Right atrium auricular region (tissue), 2 donors: ENCODE data around the gene APOL6. TPM values are rescaled to one million over a fixed set of nuclear protein-coding genes. Genes with fewer than 3 reads are reported as not detected.

ENCODE experiments used
- DNase-seq: peaks from one replicate; pipeline ENCODE4 v3.0.0-alpha.2; 2019; ENCODE audit warnings: low spot score
- H3K27ac ChIP-seq, 2 donors: fragments of 200-600 bp; sonication (generic); 1 replicate in 1 of 2; 2 replicates in 1 of 2; pipeline ENCODE4 v1.5.1; 2016 to 2019
- H3K27me3 ChIP-seq, 2 donors: fragments of 200-600 bp; sonication (generic); one replicate each; pipeline versions ENCODE4 v1.5.1 to v1.6.0; 2017 to 2019
- H3K36me3 ChIP-seq: fragments of 200-600 bp; sonication (generic); one replicate; pipeline ENCODE4 v1.5.1; 2016
- H3K4me1 ChIP-seq, 2 donors: fragments of 200-600 bp; sonication (generic); one replicate each; pipeline versions ENCODE4 v1.5.1 to v1.6.0; 2017 to 2019
- H3K4me3 ChIP-seq, 2 donors: fragments of 200-600 bp; sonication (generic); 1 replicate in 1 of 2; 2 replicates in 1 of 2; pipeline ENCODE4 v1.5.1; 2017 to 2019; ENCODE audit warnings: mild to moderate bottlenecking in 1 of 2, moderate library complexity in 1 of 2
- H3K9me3 ChIP-seq, 2 donors: fragments of 200-600 bp; sonication (generic); one replicate each; pipeline ENCODE4 v1.5.1; 2019
- total RNA-seq, 2 donors: library from RNA; depleted of rRNA; stranded (reverse); fragments of >200 nt; gene quantifications; one replicate each; pipeline ENCODE4 v1.1.0, GENCODE V29; 2016
- TF ChIP-seq, protein P1 (sequence below), 2 donors: fragments of 200-600 bp; sonication (generic); IDR thresholded peaks; one replicate each; pipeline ENCODE4 v1.5.1; 2019; ENCODE audit warnings: antibody characterized with exemption in 2 of 2

APOL6 gene
- total RNA-seq, 2 donors from 2014 or later = 7.5 to 8.5 TPM

DNA sequence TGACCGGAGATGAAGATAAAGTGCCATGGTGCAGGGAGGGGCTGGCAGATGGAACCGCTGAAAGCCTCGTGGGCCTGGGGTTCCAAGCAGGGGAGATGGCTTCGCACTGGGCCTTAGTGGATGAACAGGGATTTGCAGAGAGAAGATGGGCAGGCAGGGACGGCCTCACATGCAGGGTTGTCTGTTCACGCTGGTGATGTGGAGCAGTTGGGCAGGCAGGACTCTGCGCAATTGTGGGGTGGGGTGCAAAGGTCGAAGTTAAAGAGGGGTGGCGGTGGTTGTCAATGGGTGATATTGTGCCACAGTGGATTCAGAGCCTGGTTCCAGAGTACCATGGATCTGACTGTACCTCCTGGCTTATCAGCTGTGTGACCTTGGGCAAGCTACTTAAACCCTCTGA is 39.0 kb upstream of the APOL6 start:
- TF ChIP-seq, protein P1, sequence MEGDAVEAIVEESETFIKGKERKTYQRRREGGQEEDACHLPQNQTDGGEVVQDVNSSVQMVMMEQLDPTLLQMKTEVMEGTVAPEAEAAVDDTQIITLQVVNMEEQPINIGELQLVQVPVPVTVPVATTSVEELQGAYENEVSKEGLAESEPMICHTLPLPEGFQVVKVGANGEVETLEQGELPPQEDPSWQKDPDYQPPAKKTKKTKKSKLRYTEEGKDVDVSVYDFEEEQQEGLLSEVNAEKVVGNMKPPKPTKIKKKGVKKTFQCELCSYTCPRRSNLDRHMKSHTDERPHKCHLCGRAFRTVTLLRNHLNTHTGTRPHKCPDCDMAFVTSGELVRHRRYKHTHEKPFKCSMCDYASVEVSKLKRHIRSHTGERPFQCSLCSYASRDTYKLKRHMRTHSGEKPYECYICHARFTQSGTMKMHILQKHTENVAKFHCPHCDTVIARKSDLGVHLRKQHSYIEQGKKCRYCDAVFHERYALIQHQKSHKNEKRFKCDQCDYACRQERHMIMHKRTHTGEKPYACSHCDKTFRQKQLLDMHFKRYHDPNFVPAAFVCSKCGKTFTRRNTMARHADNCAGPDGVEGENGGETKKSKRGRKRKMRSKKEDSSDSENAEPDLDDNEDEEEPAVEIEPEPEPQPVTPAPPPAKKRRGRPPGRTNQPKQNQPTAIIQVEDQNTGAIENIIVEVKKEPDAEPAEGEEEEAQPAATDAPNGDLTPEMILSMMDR (IDR thresholded peaks at IDR 0.05) = no peak
- peaks cover 0 to 58% of the 10 kb centered on the region in 2 donors for H3K4me1 ChIP-seq
- H3K27ac ChIP-seq = peak overlapping the region; percentile 89 to 92
- H3K27me3 ChIP-seq = no peaks in the 10 kb centered on the region
- H3K4me3 ChIP-seq = no peak overlapping the region
- peaks cover 63% of the 10 kb centered on the region for H3K36me3 ChIP-seq
- no peak for DNase-seq
- no peaks in the 10 kb centered on the region for H3K9me3 ChIP-seq

DNA sequence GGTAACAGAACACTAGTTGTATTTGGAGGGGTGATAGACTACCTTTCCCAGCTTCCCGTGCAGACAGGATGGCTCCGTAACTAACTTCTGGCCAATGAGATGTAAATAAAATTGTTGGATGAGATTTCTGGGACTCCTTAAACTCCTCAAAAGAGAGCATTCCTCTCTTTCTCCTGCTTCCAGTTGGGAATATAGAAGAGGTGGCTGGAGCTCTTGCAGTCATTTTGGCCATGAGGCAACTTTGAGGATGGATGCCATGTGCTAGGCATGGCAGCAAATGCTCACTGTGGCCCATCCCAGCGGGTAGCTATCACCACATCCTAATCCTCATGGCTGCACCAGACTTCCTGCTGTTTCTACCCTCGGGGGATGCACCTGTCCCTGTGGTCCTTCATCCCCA is 38.5 kb upstream of the APOL6 start:
- DNase-seq = no peak
- no peaks in the 10 kb centered on the region for H3K9me3 ChIP-seq
- H3K4me1 ChIP-seq = peaks cover 0 to 58% of the 10 kb centered on the region in 2 donors
- peaks cover 68% of the 10 kb centered on the region for H3K36me3 ChIP-seq
- H3K27me3 ChIP-seq = no peaks in the 10 kb centered on the region
- no peak overlapping the region for H3K4me3 ChIP-seq
- TF ChIP-seq, protein P1 (IDR thresholded peaks at IDR 0.05) = no peak
- H3K27ac ChIP-seq = peak overlapping the region; percentile 89 to 92

DNA sequence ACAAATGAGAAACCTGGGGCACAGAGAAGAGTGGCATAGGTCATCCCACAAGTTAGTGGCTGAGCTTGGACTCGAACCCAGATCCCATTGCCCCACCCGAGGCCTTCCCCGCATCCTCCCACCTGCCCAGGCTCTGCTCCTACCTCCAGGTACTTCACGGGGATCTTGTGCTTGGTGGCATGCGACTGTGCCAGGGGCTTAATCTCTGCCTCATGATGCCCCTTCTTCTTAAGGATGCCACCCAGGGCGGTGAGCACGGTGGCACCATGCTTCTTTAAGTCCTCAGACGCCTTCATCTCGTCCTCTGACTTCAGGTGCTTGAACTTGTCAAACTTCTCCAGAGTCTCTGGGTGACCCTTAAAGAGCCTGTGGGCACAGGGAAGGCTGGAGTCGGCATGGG is 37.5 kb upstream of the APOL6 start:
- H3K9me3 ChIP-seq = no peaks in the 10 kb centered on the region
- no peak for DNase-seq
- peak overlapping the region; percentile 89 to 92 for H3K27ac ChIP-seq
- H3K36me3 ChIP-seq = peaks cover 76% of the 10 kb centered on the region
- peaks cover 0 to 55% of the 10 kb centered on the region in 2 donors for H3K4me1 ChIP-seq
- H3K27me3 ChIP-seq = no peaks in the 10 kb centered on the region
- no peak overlapping the region for H3K4me3 ChIP-seq
- TF ChIP-seq, protein P1 (IDR thresholded peaks at IDR 0.05) = no peak

DNA sequence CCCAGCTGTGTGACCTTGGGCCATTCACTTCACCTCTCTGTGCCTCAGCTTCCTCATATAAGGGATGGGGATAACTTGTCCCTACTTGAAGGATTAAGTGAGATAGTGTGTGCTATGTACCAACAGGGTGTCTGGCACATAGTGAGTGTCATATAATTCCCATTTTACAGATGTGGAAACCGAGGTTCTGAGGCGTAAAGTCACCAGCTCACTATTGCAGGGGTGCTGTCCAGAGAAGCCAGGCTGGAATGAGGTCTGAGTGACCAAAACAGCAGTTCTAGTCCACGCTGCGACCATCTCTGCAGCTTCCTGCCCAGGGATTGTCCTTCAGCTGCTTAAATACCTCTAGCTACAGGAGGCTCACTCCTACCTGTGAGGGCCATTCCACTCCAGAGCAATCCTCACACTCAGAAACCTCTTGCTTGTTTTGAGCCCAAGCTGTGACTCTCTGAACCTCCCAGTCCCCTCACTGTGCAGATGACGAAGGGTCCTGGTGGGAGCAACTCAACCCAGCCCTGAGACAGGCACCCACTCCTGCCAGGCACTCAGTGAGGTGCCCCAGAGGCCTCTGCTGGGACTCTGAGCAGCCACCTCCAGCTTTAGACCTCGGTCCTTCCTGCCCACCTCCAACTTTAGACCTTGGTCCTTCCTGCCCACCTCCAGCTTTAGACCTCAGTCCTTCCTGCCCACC is 36.9 kb upstream of the APOL6 start:
- H3K36me3 ChIP-seq = peaks cover 78% of the 10 kb centered on the region
- TF ChIP-seq, protein P1 (IDR thresholded peaks at IDR 0.05) = no peak
- H3K4me3 ChIP-seq = peak overlapping the region; percentile 39 to 55
- peaks cover 0 to 49% of the 10 kb centered on the region in 2 donors for H3K4me1 ChIP-seq
- no peak for DNase-seq
- H3K27ac ChIP-seq = peak overlapping the region; percentile 89 to 92
- no peaks in the 10 kb centered on the region for H3K27me3 ChIP-seq
- H3K9me3 ChIP-seq = no peaks in the 10 kb centered on the region

DNA sequence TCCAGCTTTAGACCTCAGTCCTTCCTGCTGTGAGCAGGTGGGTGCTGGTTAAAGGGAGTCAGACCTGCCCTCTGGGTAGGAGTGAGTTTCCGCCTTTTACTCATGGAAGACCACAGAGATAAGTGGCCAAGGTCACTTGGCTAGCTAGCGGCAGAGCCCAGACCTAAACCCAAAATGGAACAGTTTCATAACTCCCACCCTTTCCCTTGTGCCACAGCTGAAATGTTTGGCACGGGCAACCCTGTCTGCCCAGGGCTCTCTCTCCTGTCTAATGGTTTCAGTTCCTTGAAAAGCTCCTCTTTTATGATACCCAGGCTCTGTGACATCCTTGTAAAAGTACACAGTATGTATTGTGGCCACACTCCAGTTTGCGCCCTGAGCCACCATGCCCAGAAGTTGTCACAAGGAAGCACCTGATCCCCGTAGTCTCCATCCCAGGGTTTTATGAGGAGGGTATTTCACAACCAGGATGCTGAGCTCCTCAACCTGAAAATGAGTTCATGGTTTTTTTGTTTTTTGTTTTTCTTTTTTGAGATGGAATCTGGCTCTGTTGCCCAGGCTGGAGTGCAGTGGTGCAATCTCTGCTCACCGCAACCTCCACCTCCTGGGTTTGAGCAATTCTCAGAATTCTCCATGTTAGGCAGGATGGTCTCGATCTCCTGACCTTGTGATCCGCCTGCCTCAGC is 36.2 kb upstream of the APOL6 start:
- H3K9me3 ChIP-seq = no peaks in the 10 kb centered on the region
- TF ChIP-seq, protein P1 (IDR thresholded peaks at IDR 0.05) = no peak
- H3K36me3 ChIP-seq = peaks cover 74% of the 10 kb centered on the region
- DNase-seq = no peak
- H3K4me1 ChIP-seq = peaks cover 0 to 42% of the 10 kb centered on the region in 2 donors
- H3K27ac ChIP-seq = peak overlapping the region; percentile 89 to 92
- H3K27me3 ChIP-seq = no peaks in the 10 kb centered on the region
- H3K4me3 ChIP-seq = peak overlapping the region; percentile 39 to 55
